HT1080 (cell line): ENCODE results near the gene PPFIA4. TPM values are rescaled to one million over a fixed set of nuclear protein-coding genes. Genes with fewer than 3 reads are reported as not detected.
"Not testable (repeated sequence)": the region's sequence is repeated elsewhere in the genome, so short reads cannot be mapped to it uniquely, and the experiment has no call there.

Source experiments
- DNase-seq: peaks from one replicate; pipeline ENCODE4 v3.0.0-alpha.2; 2015; ENCODE audit warnings: low read depth
- total RNA-seq: library from RNA; depleted of rRNA; stranded (reverse); fragments of >200 nt; shearing (Covaris generic); gene quantifications from 2 replicates; pipeline ENCODE4 v1.2.3, GENCODE V29; 2014

Gene PPFIA4
- total RNA-seq, 1 experiment from 2014 or later = 2.4 TPM

DNA sequence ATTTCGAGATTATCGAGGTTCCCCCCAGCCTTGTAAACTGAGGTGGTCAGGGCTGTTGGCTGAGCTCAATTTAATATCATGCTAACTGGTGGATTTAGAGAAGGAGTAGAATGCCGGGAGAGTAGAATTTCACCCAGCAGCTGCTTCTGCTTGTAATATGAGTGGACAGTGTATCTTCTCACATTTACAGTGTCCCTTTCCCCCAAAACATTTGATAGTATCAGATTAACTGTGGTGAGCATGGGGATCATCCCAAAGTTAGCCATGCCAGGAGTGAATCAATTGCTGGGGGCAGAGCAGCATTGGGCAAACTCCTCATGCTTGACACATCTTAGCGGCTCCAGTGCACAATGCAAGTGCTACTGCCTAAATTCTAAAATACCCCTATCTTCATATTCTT, 9.2 kb upstream of the PPFIA4 start:
- DNase-seq = no peak

DNA sequence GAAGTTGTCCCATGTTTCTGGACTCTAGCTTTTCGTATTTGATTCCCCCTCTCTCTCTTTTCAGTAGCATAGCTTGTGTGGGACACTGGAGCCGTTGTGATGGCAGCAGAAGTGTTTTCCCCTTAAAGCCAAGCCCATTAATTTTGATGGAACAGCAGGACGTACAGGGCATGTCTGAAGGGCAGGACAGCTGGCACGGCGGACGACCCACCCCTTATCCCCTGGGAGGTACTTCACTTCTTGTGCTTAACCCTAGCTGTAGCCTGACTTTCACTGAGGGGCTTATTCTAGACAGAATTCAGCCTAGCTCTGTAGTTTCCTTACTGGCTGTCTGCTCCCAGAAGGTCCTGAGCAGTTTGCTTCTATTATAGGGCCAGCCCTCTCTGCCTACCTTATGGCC, 8.6 kb upstream of the PPFIA4 start:
- DNase-seq = no peak

DNA sequence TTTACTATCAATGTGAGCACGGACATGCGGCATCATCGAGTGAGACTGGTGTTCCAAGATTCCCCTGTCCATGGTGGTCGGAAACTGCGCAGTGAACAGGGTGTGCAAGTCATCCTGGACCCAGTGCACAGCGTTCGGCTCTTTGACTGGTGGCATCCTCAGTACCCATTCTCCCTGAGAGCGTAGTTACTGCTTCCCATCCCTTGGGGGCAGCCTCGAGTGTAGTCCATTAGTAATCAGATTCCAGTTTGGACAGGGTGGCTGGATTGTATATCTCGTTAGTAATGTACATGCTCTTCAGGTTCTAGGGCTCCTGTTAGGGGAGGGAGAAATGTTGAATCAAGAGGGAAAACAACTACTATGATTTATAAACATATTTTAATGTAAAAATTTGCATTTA, 3.4 kb upstream of the PPFIA4 start:
- DNase-seq = not testable (repeated sequence)

DNA sequence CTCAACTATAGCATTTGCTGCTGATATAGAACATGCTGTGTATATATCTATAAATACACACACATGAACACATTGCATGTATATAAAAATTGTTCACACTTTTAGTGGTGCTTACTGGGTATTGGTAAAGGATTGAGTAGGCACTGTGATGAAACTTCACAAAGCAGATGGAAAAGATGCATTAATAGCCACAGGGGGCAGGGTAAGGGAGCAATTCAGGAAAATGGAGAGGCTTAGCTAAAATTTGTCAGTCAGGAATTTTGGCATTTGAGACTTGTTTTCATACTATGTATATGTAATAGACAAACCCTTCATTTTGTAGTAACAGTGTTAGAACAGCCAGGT, 633 bp upstream of the PPFIA4 start:
- DNase-seq = no peak

DNA sequence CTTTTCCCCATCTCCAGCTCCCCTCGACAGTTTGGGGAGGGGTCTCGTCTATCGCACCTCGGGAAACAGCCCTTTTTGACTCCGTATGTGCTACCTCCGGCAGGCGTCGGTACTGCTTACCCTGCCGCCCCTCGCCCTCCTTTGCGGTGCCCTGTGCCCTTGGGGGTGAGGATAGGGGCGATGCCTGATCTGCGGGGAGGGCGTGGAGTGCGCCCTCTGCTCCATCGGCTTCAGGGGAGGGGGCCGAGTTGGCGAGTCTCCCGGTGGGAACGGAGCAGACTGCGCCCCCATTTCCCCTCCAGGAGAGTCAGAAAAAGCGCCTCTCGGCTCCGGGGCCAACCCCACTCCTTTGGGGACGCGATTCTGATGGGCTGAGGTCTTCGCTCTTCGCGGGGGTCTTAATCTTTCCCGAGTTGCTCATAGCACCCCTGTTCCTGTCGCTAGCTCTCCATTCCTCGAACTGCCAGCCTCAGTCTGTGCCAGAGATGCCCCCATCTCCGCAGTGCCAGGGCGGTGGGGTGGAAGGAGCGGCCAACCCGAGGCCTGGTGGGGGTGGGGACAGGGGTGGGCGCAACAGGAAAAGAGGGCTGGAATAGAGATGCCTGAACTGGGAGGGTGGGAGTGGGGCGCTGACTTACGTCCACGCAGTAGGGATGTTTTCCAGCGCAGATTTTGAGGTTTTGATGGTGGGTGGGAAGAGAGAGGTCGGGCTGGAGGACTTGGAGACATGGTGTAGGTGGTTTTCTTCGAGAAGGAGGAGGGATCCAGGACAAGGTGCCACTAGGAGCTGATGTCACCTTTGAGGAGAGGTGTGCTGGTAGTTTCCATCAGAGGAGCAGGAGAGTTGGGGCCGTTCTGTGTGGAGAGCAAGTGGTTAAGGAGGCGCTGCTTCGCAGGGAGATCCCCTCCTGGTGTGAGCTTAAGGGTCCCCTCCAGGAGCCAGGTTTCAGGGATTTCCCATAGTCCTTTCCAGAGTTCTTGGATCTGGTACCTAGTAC, 674 bp downstream of the PPFIA4 start:
- no peak for DNase-seq

DNA sequence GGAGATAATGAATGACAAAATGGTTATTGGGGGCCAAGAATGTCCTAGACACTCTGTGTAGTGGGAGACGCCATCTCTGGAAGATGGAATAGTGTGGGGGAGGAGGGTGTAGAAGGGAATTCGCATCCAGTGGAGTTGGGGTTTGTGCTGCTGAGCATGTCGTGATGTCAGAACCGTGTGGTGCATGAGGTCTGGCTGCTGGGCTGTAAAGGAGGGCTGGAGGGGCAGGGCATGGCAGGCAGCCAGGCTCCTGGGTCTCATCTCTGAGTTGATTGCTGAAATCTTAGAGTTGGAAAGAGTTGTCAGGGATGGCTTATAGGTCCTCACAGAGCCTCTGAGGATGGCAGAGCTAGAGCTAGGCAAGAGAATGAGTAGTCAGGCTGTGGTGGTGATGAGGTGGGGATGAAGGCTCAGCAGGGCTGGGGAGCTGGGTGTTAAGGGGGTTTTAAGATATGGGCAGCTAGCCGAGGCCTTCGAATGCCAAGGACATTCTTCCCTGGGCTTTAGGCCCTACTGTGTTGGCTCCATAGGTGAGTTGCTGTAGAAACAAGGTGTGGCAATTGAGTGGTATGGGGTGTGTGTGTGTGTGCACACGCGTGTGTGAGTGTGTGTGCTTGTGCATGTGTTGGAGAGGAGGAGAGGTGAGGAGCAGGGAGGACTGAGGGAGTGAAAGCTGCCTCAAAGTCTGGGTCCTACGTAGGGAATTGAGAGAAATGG, 1.9 kb downstream of the PPFIA4 start:
- DNase-seq = no peak

DNA sequence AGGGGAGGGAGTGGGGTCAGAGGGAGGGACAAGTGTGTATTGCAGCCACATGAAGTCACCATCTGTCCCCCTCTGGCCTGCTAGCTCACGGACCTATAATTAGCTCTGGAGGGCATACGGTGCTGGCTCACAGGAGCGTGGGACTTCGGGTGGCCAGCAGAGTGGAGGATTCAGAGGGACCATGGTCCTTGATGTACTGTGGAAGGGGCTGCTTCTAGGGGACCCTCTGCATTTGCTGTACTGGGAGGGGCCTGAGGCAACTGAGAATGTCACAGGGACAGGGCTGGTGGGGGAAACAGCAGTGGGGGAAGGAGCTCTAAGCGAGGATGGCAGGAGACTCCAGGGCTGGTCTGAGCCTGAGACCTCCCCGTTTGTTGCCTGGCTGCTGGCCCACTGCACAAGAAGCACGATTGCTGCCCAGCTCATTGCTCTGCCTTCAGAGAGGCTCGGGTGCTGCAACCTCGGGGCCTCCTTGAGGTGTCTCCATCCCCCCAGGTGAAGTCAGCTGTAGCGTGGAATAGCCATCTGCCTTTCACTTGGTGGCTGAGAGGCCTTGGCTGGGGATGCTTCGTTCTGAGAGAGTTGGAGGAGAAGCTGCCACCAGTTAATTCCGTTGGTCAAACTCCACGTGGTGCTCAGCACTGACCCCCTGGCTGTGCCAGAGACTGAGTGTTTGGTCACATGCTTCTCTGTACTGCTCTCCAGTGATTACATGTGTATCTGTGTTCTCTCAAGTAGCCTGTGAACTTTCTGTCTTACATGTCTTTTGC, 2.7 kb downstream of the PPFIA4 start:
- DNase-seq = no peak

DNA sequence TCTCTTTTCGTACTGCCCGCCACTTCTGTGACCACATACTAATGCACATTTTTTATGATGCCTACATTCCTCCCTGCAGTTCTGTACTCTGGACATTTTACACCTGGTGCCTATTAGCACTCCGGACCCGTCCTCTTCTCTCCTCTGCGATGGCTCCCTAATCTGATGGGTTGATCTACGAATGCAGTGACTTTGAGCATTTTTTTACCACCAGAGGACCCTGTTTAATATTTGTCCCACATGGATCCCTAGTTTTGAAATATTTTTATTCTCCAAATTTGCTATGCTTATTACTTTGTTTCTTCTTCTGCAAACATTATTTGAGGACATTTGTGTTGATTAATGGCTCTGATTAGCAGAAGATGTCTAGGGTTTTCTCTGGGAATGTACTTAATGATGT, 5.2 kb downstream of the PPFIA4 start:
- no peak for DNase-seq

DNA sequence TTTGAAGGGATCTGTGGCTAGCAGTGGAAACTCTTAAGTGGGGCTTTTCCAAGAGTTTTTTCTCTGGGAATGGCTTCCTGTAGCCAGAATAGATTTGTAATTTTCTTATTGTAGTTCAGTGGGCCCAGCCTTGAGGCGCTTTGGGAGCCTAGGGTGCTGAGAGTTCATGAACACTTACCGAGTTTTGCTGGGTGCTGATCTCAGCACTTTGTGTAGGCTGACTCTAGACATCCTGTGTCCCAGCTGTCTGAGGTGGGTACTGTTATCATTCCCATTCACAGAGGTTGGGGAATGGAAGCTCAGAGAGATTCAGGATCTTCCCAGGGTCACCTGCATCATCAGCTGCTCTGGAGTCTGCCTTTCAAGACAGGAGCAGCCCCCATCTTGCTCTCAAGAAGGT, 7.0 kb downstream of the PPFIA4 start:
- DNase-seq = no peak

DNA sequence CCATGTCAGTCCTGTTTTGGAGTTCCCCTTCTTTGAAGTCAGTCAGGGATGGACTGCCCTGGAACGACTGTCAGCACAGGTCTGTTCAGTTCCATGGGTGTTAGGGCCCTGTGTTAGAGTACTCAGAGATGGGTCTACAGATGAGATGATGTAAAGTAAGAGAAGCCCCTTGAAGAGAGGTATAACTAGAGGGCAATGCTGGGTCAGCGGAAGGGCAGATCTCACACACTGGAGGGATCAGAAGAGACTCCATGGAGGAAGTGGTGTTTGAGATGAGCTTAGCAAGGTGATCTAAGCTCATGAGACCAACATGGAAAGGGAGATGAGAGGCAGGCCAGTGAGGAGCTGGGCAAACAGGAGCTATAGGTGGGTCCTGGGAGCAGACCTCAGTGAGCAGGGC, 7.6 kb downstream of the PPFIA4 start:
- DNase-seq = no peak

DNA sequence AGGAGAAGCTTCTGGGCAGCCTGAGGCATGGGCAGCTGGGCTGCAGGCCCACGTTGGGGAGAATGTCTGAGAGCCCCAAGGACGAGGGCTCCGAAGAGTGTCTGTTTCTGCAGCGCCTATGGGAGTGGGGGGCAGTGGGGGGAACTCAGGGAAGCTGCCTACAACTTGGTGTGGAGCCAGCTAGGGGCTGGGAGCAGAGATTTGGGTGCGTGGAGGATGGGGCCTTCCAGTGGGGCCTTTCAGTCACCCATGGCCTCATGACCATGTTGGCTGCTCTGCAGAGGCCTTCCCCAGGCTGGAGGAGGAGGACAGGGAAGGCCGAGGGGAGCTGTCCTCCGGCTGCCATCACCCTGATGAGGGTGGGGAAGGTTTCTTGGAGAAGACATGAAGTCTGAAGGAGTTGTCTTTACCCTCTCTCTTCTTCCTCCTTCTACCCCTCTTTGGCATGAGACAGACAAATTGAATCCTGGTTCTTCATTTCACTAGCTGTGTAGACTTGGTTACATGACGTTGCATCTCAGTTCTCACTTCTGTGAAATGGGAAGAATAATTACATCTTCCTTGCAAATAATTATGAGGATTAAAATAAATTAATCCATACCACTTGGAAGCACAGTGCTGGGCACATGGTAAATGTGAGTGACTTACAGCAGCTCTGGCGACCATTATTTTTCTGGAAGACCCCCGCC, 8.3 kb downstream of the PPFIA4 start:
- DNase-seq = no peak

DNA sequence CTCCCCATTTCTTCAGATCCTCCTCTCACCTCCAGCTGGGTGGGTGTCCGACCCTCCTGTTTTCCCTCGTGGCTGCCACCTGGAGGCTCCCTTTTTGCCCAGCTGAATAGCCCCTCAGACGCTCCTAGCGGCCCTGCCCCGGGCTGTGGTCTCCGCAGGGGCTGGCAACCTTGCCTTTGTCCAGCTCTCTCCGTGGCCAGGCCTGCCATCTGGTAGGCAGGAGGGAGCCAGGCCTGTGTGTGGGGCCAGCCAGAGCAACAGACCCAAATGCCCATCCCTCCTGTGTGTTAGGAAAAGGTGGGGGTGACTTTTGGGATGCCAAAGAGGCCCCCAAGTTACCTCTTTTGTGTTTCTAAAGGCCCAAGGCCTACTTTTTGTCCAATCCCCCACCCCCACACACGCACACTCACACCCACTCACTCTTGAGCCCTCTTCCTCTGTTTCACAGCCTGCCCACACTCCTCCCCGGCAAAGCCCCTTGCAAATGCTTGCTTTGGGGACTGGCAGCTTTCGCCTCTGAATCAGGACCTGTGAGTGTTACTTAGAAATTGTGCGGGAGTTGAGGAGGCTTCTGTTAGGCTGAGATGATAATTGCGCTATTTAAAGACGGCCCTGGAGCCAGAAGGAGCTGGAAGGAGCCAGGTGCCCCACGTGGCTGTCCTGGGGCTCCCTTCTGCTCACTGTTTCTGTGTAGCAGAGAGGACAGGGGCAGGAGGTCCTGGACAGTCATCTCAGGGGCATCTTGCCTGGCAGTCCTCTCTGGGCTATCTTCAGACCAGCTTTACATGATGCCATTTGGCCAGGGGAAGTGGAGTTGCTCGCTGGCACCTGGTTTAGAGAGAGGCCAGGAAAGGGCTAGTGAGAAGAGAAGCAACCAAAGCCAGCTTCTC, 9.1 kb downstream of the PPFIA4 start:
- DNase-seq = no peak

DNA sequence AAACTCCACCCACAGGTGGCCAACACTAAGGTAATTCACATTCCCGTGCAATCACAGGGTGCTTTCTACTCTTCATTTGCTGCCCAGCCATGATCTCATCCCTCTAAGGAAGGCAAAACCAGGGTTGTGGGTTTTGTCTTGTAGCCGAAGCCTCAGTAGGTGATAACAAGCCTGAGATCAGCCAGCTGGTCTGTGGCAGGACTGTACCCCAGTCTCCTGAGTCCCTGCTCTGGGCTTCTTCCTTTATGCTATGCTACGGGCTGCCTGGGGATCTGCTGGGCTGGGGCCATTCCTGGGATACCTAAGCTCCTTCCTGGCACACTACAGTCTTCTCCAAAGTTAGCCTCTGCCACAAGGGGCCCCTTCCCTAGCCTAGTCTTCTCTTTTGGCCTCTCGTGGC, 9.8 kb downstream of the PPFIA4 start:
- no peak for DNase-seq

DNA sequence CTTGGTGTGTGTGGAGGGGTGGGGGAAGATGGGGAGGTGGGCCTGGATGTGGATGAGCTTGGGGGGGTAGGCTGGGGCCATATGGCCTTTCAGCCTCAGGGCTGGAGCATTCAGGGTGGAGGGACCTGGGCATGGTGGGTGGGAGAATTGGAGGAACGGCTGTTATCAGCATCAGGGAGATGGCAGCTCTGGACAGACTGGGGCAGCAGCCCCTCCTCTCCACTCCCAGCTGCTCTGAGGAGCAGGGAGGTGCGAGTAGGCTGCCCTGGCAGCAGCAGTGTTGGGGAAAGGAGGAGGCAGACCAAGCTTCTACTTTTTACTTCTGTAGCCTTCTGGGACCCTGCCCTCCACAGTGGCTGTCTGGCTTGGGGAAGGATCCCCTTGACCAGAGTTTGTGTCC, 10.2 kb downstream of the PPFIA4 start:
- DNase-seq = no peak

DNA sequence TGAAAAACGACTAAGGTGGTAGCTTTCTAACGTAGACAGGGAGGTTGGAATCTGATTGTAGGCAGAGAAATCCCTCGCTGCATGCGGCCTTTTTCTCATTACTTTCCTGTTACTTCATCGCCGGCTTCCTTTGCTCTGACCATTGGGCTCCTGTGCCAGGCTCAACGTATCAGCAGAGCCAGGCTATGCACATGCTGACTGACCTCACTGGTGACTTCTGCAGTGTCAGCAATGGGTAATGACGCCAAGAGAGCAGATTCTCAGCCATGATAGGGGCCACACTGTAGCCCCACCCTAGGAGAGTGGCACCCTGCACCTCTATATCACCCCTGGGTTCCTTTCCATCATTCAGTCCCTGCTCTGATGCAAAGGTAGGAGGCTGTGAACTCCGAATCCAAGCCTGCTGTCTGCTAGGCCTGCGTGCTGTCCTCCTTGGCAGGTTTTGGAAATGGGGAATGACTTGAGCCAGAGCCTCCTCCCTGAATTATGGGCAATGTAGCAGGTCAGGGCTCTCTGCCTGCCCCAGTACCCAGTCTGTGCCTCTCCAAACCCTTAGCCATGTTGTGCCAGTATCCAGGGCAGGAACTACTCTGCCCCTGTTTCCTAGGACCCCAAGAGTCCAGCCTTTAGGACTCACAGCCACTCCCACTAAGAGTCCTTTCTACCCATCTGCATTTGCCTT, 11.4 kb downstream of the PPFIA4 start:
- DNase-seq = no peak

DNA sequence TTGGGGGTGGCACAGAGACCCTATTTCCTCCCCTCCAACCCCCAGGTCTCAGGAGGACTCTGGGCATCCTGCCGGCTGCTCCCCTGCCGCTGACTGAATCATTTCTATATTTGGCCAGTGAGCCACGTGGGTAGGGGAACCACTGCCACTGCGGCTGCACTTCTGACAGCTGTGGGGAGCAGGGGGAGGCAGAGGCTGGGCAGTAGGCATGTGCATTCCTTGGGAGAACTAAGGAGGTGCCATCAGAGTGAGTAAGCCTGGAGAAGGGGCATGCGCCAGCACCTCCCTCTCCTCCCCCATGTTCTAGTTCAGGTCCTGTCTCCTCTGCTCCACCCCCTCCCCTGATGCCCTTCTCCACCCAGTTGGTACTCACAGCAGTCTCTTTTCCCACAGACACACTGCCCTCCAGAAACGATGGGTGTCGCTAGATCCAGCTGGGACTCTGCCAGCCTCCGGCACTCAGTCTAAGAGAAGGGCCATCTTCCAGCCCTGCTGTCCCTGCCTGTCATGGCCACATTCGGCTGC, 12.0 kb downstream of the PPFIA4 start:
- peak; percentile 98 for DNase-seq

DNA sequence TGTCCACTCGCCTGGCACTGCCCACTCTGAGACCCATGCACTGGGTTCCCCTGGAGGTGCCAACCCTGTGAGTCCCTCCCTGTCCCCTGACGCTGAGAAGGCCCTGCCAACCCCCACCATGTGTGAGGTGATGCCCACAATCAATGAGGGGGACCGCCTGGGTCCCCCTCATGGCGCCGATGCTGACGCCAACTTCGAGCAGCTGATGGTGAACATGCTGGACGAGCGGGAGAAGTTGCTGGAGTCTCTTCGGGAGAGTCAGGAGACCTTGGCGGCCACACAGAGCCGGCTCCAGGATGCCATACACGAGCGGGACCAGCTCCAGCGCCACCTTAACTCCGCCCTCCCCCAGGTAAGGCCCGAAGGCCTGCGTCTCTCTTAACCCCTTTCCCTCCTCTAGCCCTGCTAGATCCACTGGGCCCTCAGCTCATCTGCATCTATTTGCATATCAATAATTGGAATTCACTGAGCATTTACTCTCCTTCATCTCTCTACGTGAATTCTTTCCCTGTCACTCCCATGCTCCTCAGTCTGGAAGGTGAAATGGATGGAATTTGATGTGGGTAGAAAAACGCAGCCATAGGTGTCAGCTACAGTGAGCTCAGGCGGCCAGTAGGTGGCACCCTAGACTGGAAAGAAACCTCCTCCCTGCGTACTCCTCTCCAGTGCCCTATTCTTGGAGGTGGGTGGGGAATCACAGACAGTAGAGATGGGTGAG, 12.8 kb downstream of the PPFIA4 start:
- peak; percentile 70 for DNase-seq

DNA sequence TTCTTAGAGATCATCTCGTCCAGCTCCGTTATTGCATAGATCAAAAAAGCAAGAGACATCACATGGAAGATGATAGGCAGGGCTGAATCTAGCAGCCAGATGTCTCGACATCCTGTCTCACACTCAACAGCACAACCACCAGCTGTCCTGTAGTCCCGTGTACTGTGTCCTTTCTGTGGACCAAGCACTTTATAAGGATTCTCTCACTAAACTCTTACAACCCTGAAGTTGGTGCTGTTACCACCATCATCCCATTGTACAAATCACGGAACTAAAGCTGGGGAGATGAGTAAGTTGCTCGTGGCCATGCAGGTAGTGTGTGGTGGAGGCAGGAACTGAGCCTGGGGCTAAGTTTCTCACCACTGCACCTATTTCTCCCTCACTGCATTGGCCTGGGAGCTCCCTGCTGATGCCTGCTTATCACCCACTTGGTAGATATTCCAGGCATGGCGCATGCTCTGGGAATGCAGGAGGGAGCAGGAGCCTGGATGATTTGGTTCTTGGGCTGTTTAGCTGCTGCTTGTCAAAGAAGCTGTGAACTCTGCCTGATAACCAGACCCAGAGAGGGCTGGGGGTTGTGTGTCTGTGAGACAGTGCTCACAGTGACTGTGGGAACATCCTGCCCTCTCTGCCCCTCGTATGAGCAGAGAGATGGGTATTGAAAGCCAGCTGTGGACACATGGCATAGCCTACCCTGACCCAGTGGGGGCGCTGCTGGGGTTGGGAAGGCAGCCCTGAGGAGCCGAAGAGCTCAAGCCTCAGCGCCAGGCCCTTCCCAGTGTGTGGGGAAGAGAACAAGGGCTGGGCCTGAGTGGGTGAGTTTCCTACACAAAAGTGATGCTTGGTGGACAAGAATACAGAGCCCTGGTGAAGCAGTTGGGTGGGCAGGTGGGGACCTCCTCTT, 13.6 kb downstream of the PPFIA4 start:
- DNase-seq = no peak
